ENCODE data around the gene LACRT. TPM values are rescaled to one million over a fixed set of nuclear protein-coding genes. Genes with fewer than 3 reads are reported as not detected.
"Not testable (repeated sequence)": the region's sequence is repeated elsewhere in the genome, so short reads cannot be mapped to it uniquely, and the experiment has no call there.

Gene LACRT
- total and polyA plus RNA-seq, 4 experiments from 2014 or later: not detected

GRCh38 chr12:54639112-54639511 lies 4.4 kb upstream of the LACRT start:
- CTCF ChIA-PET (ENCODE audit: partially characterized antibody); POLR2A ChIA-PET (ENCODE audit: partially characterized antibody); H3K4me3 ChIP-seq (ENCODE audit: low read length in 2 of 2); DNase-seq; H3K4me1 ChIP-seq (ENCODE audit: insufficient read depth, low read length); H3K9me3 Mint-ChIP-seq; H3K4me1 Mint-ChIP-seq; H3K27ac ChIP-seq (ENCODE audit: low read depth, low read length); H3K27ac Mint-ChIP-seq; H3K36me3 Mint-ChIP-seq; H3K36me3 ChIP-seq (ENCODE audit: insufficient read depth, low read length); intact Hi-C loops (cut with micrococcal nuclease); H3K9me3 ChIP-seq (ENCODE audit: control insufficient read depth in 1 of 2, low read length in 2 of 2); H3K27me3 ChIP-seq (ENCODE audit: insufficient read depth, low read length): not testable (repeated sequence)
- Mint-ChIP-seq H3K4me3 (peak overlapping the region in 1 of 8 donors; percentile 38), H3K27me3 (peaks cover 7 to 10% of the 10 kb centered on the region in 2 donors)

- Mint-ChIP-seq H3K4me1 (peaks cover 0 to 2% (median 0%) of the 10 kb centered on the region in 4 donors), H3K27ac (no peak overlapping the region), H3K9me3 (peaks cover 0 to 14% (median 12%) of the 10 kb centered on the region in 8 donors), H3K4me3 (peak overlapping the region in 1 of 8 donors; percentile 20), H3K36me3 (no peaks in the 10 kb centered on the region), H3K27me3 (peaks cover 35 to 48% of the 10 kb centered on the region in 2 donors)
- POLR2A ChIA-PET (ENCODE audit: partially characterized antibody): no interaction called here
- Histone ChIP-seq H3K36me3 (ENCODE audit: insufficient read depth, low read length) (no peaks in the 10 kb centered on the region), H3K9me3 (ENCODE audit: control insufficient read depth in 1 of 2, low read length in 2 of 2) (no peaks in the 10 kb centered on the region), H3K4me1 (ENCODE audit: insufficient read depth, low read length) (no peaks in the 10 kb centered on the region), H3K4me3 (ENCODE audit: low read length in 2 of 2) (no peak overlapping the region), H3K27me3 (ENCODE audit: insufficient read depth, low read length) (peaks cover 4% of the 10 kb centered on the region), H3K27ac (ENCODE audit: low read depth, low read length) (no peak overlapping the region)
- no peak for DNase-seq
- intact Hi-C loops (cut with micrococcal nuclease): no loop called here
- CTCF ChIA-PET (ENCODE audit: partially characterized antibody): no interaction called here
Measured at GRCh38 chr12:54631988-54632728, 2.5 kb downstream of the LACRT start.

DNA sequence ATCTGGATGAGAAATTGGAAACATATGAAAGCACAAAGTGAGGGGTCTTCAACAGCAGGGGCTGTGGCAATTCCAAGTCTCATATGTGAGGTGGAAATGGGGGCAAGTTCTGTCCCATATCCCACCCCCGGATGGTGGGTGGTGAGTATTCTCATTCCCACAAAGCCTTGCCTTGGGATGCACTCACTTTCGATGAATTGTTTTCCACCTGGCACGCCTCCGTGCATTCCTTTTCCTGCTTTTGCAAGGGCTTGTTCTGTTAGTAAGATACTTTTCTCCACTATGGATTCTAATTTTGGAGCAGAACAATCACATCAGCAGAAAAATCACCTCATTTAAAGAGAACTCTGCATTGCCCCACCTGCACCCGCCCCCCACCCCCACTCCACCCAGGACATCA lies 3.1 kb downstream of the LACRT start:
- no peaks in the 10 kb centered on the region for H3K9me3 ChIP-seq (ENCODE audit: control insufficient read depth in 1 of 2, low read length in 2 of 2)
- DNase-seq: no peak
- ChIA-PET POLR2A (ENCODE audit: partially characterized antibody) (no interaction called here), CTCF (ENCODE audit: partially characterized antibody) (no interaction called here)
- H3K4me3 ChIP-seq (ENCODE audit: low read length in 2 of 2): no peak overlapping the region
- intact Hi-C loops (cut with micrococcal nuclease): no loop called here
- H3K27ac ChIP-seq (ENCODE audit: low read depth, low read length): no peak overlapping the region
- H3K36me3 ChIP-seq (ENCODE audit: insufficient read depth, low read length): no peaks in the 10 kb centered on the region
- peaks cover 1 to 20% (median 15%) of the 10 kb centered on the region in 8 donors for H3K9me3 Mint-ChIP-seq
- H3K4me1 Mint-ChIP-seq: peaks cover 0 to 2% (median 0%) of the 10 kb centered on the region in 4 donors
- H3K27ac Mint-ChIP-seq: no peak overlapping the region
- H3K4me1 ChIP-seq (ENCODE audit: insufficient read depth, low read length): no peaks in the 10 kb centered on the region
- H3K4me3 Mint-ChIP-seq: no peak overlapping the region
- peaks cover 41 to 52% of the 10 kb centered on the region in 2 donors for H3K27me3 Mint-ChIP-seq
- H3K27me3 ChIP-seq (ENCODE audit: insufficient read depth, low read length): peaks cover 4% of the 10 kb centered on the region
- no peaks in the 10 kb centered on the region for H3K36me3 Mint-ChIP-seq

GRCh38 chr12:54629925-54630324 lies 4.8 kb downstream of the LACRT start:
- CTCF ChIA-PET (ENCODE audit: partially characterized antibody): interaction anchor here (1.3 kb wide), 1 partner anchor 30 kb away, joined by 3 read pairs; no protein-coding TSS in a partner anchor
- peaks cover 47 to 57% of the 10 kb centered on the region in 2 donors for H3K27me3 Mint-ChIP-seq
- DNase-seq: no peak

DNA sequence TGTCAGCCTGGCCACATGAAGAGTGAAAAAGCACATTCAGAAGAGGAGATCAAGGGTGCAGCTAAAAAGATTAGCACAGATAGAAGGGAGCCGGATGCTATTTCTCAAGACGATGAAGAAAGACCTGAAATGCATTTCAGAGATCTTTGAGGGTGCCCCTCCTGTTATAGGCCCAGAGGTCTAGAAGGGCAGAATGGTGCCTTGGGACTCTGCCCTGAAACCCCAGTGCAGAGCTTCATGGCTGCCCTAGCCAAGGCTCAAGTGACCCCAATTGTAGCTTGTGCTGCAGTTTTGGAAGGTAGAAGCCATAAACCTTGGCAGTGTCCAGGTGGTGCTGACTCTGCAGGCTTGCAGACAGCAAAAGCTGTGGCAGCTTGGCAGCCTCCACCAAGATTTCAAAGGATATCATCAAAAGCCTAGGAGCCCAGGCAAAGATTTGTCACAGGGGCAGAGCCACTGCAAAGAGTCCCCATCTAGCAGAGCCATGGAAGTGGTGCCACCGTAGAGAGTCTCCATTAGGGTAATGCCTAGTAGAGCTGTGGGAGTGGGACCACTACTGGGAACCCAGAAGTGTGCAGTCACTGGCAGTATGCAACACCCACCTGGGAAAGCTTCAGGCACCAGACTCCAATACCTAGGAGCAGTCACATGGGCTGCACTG lies 6.4 kb downstream of the LACRT start:
- DNase-seq: no peak
- POLR2A ChIA-PET (ENCODE audit: partially characterized antibody): no interaction called here
- peaks cover 4% of the 10 kb centered on the region for H3K27me3 ChIP-seq (ENCODE audit: insufficient read depth, low read length)
- H3K36me3 ChIP-seq (ENCODE audit: insufficient read depth, low read length): no peaks in the 10 kb centered on the region
- no peak overlapping the region for H3K4me3 Mint-ChIP-seq
- H3K36me3 Mint-ChIP-seq: no peaks in the 10 kb centered on the region
- no peak overlapping the region for H3K27ac Mint-ChIP-seq
- no peaks in the 10 kb centered on the region for H3K4me1 ChIP-seq (ENCODE audit: insufficient read depth, low read length)
- H3K9me3 ChIP-seq (ENCODE audit: control insufficient read depth in 1 of 2, low read length in 2 of 2): no peaks in the 10 kb centered on the region
- CTCF ChIA-PET (ENCODE audit: partially characterized antibody): interaction anchor here (0.6 to 1.2 kb wide), 2 partner anchors 31 to 394 kb away, joined by 3 read pairs; no protein-coding TSS in a partner anchor
- H3K9me3 Mint-ChIP-seq: peaks cover 1 to 22% (median 15%) of the 10 kb centered on the region in 8 donors
- intact Hi-C loops (cut with micrococcal nuclease): no loop called here
- no peak overlapping the region for H3K27ac ChIP-seq (ENCODE audit: low read depth, low read length)
- peaks cover 0 to 8% (median 2%) of the 10 kb centered on the region in 4 donors for H3K4me1 Mint-ChIP-seq
- H3K4me3 ChIP-seq (ENCODE audit: low read length in 2 of 2): no peak overlapping the region
- H3K27me3 Mint-ChIP-seq: peaks cover 45 to 56% of the 10 kb centered on the region in 2 donors

More at GRCh38 chr12:54629925-54630324, 4.8 kb downstream of the LACRT start:
- no peaks in the 10 kb centered on the region for H3K4me1 ChIP-seq (ENCODE audit: insufficient read depth, low read length)
- Mint-ChIP-seq H3K27ac (no peak overlapping the region), H3K4me1 (peaks cover 0 to 3% (median under 1%) of the 10 kb centered on the region in 4 donors), H3K9me3 (peaks cover 1 to 22% (median 15%) of the 10 kb centered on the region in 8 donors), H3K36me3 (no peaks in the 10 kb centered on the region), H3K4me3 (no peak overlapping the region)
- intact Hi-C loops (cut with micrococcal nuclease): no loop called here
- no peak overlapping the region for H3K27ac ChIP-seq (ENCODE audit: low read depth, low read length)
- no peaks in the 10 kb centered on the region for H3K9me3 ChIP-seq (ENCODE audit: control insufficient read depth in 1 of 2, low read length in 2 of 2)
- no peaks in the 10 kb centered on the region for H3K36me3 ChIP-seq (ENCODE audit: insufficient read depth, low read length)
- POLR2A ChIA-PET (ENCODE audit: partially characterized antibody): no interaction called here
- peaks cover 4% of the 10 kb centered on the region for H3K27me3 ChIP-seq (ENCODE audit: insufficient read depth, low read length)
- no peak overlapping the region for H3K4me3 ChIP-seq (ENCODE audit: low read length in 2 of 2)

- Histone ChIP-seq H3K4me1 (ENCODE audit: insufficient read depth, low read length) (no peaks in the 10 kb centered on the region), H3K9me3 (ENCODE audit: control insufficient read depth in 1 of 2, low read length in 2 of 2) (no peaks in the 10 kb centered on the region), H3K4me3 (ENCODE audit: low read length in 2 of 2) (no peak overlapping the region), H3K36me3 (ENCODE audit: insufficient read depth, low read length) (no peaks in the 10 kb centered on the region), H3K27ac (ENCODE audit: low read depth, low read length) (no peak overlapping the region), H3K27me3 (ENCODE audit: insufficient read depth, low read length) (peaks cover 8% of the 10 kb centered on the region)
- Mint-ChIP-seq H3K9me3 (peaks cover 1 to 22% (median 15%) of the 10 kb centered on the region in 8 donors), H3K27me3 (peaks cover 46 to 54% of the 10 kb centered on the region in 2 donors), H3K4me1 (peaks cover 0 to 10% (median under 1%) of the 10 kb centered on the region in 4 donors), H3K36me3 (no peaks in the 10 kb centered on the region), H3K27ac (no peak overlapping the region), H3K4me3 (no peak overlapping the region)
- intact Hi-C loops (cut with micrococcal nuclease): no loop called here
- DNase-seq: no peak
- CTCF ChIA-PET (ENCODE audit: partially characterized antibody): no interaction called here
- POLR2A ChIA-PET (ENCODE audit: partially characterized antibody): no interaction called here
Measured at GRCh38 chr12:54627304-54627703, 7.4 kb downstream of the LACRT start.

- H3K4me1 Mint-ChIP-seq: peaks cover 0 to 10% (median under 1%) of the 10 kb centered on the region in 4 donors
- intact Hi-C loops (cut with micrococcal nuclease): no loop called here
- Histone ChIP-seq H3K4me3 (ENCODE audit: low read length in 2 of 2) (no peak overlapping the region), H3K4me1 (ENCODE audit: insufficient read depth, low read length) (no peaks in the 10 kb centered on the region), H3K27ac (ENCODE audit: low read depth, low read length) (no peak overlapping the region), H3K9me3 (ENCODE audit: control insufficient read depth in 1 of 2, low read length in 2 of 2) (no peaks in the 10 kb centered on the region), H3K27me3 (ENCODE audit: insufficient read depth, low read length) (peaks cover 14% of the 10 kb centered on the region), H3K36me3 (ENCODE audit: insufficient read depth, low read length) (no peaks in the 10 kb centered on the region)
- no peak overlapping the region for H3K27ac Mint-ChIP-seq
- DNase-seq: no peak
- ChIA-PET POLR2A (ENCODE audit: partially characterized antibody) (no interaction called here), CTCF (ENCODE audit: partially characterized antibody) (no interaction called here)
- H3K27me3 Mint-ChIP-seq: peaks cover 52% of the 10 kb centered on the region in 2 donors
- peaks cover 1 to 22% (median 15%) of the 10 kb centered on the region in 8 donors for H3K9me3 Mint-ChIP-seq
- H3K36me3 Mint-ChIP-seq: no peaks in the 10 kb centered on the region
- H3K4me3 Mint-ChIP-seq: no peak overlapping the region
Measured at GRCh38 chr12:54625598-54625997, 9.1 kb downstream of the LACRT start.

Data from CD4-positive, alpha-beta memory T cell (primary cell).